CD4-positive, alpha-beta T cell treated with Interleukin-6 for 4 hours (primary cell): ENCODE results near the gene TASP1.
"Not testable (repeated sequence)": the region's sequence is repeated elsewhere in the genome, so short reads cannot be mapped to it uniquely, and the experiment has no call there.

Experiments
- DNase-seq: peaks from one replicate; pipeline ENCODE4 v3.0.0-alpha.2; 2020; ENCODE audit warnings: mixed read lengths

TASP1 gene

GRCh38 chr20:13644010-13644409, 5.3 kb upstream of the TASP1 start:
- DNase-seq, result no peak

- DNase-seq, result no peak
Measured at GRCh38 chr20:13639150-13639497, 392 bp upstream of the TASP1 start.

GRCh38 chr20:13638162-13638495, 603 bp downstream of the TASP1 start:
- no peak for DNase-seq

- no peak for DNase-seq
Measured at GRCh38 chr20:13632431-13632830, 6.3 kb downstream of the TASP1 start.

GRCh38 chr20:13627525-13627924, 11.2 kb downstream of the TASP1 start:
- DNase-seq, result not testable (repeated sequence)

GRCh38 chr20:13626724-13627123, 12.0 kb downstream of the TASP1 start:
- DNase-seq, result no peak

GRCh38 chr20:13625304-13625979, 13.3 kb downstream of the TASP1 start:
- no peak for DNase-seq

GRCh38 chr20:13619415-13619814, 19.3 kb downstream of the TASP1 start:
- not testable (repeated sequence) for DNase-seq

GRCh38 chr20:13618456-13618855, 20.3 kb downstream of the TASP1 start:
- not testable (repeated sequence) for DNase-seq

- DNase-seq, result not testable (repeated sequence)
Measured at GRCh38 chr20:13617585-13617984, 21.1 kb downstream of the TASP1 start.

- not testable (repeated sequence) for DNase-seq
Measured at GRCh38 chr20:13616713-13617112, 22.0 kb downstream of the TASP1 start.

GRCh38 chr20:13613917-13614316, 24.8 kb downstream of the TASP1 start:
- DNase-seq, result no peak

- no peak for DNase-seq
Measured at GRCh38 chr20:13611611-13612125, 27.1 kb downstream of the TASP1 start.

GRCh38 chr20:13610184-13610583, 28.5 kb downstream of the TASP1 start:
- peak; percentile 2 for DNase-seq

GRCh38 chr20:13608066-13608465, 30.7 kb downstream of the TASP1 start:
- DNase-seq, result no peak

GRCh38 chr20:13593423-13593822, 45.3 kb downstream of the TASP1 start:
- not testable (repeated sequence) for DNase-seq

- no peak for DNase-seq
Measured at GRCh38 chr20:13588049-13588448, 50.7 kb downstream of the TASP1 start.

GRCh38 chr20:13587370-13587769, 51.4 kb downstream of the TASP1 start:
- DNase-seq, result no peak

GRCh38 chr20:13586133-13586532, 52.6 kb downstream of the TASP1 start:
- DNase-seq, result no peak

GRCh38 chr20:13581451-13581850, 57.3 kb downstream of the TASP1 start:
- DNase-seq, result no peak

GRCh38 chr20:13580707-13581106, 58.0 kb downstream of the TASP1 start:
- DNase-seq, result no peak

- DNase-seq, result no peak
Measured at GRCh38 chr20:13574071-13574470, 64.7 kb downstream of the TASP1 start.

GRCh38 chr20:13571662-13572061, 67.1 kb downstream of the TASP1 start:
- no peak for DNase-seq

- DNase-seq, result no peak
Measured at GRCh38 chr20:13567663-13568062, 71.1 kb downstream of the TASP1 start.

GRCh38 chr20:13563854-13564253, 74.9 kb downstream of the TASP1 start:
- no peak for DNase-seq
